GM23338 (cell line): ENCODE measurements around the gene MYADM. TPM values are rescaled to one million over a fixed set of nuclear protein-coding genes. Genes with fewer than 3 reads are reported as not detected.

ENCODE experiments used
- ATAC-seq: fragments of 200-7000 bp; cut with Tn5 transposase; 3 replicates; pipeline ENCODE4 v1.9.1; 2020
- DNase-seq: peaks from one replicate; pipeline ENCODE4 v3.0.0-alpha.2; 2015; ENCODE audit warnings: low spot score
- H2AFZ ChIP-seq: fragments of 200-600 bp; sonication (generic); 2 replicates; pipeline ENCODE4 v1.8.0; 2016; ENCODE audit warnings: antibody characterized with exemption, mild to moderate bottlenecking, moderate library complexity
- H3F3A ChIP-seq: fragments of 200-600 bp; sonication (generic); replicated peaks from 2 replicates; pipeline ENCODE4 v1.8.0; 2017; ENCODE audit warnings: antibody characterized with exemption, mixed run types, low read depth
- H3K27ac ChIP-seq: fragments of 200-600 bp; sonication (generic); 2 replicates; pipeline ENCODE4 v1.6.1; 2016; ENCODE audit warnings: low read depth
- H3K27me3 ChIP-seq: fragments of 200-600 bp; sonication (generic); 2 replicates; pipeline ENCODE4 v1.8.0; 2016; ENCODE audit warnings: mild to moderate bottlenecking, mixed run types, moderate library complexity; ENCODE audit not compliant: insufficient read depth
- H3K36me3 ChIP-seq: fragments of 200-600 bp; sonication (generic); 2 replicates; pipeline ENCODE4 v1.8.0; 2016; ENCODE audit warnings: mild to moderate bottlenecking; ENCODE audit not compliant: insufficient read depth
- H3K4me1 ChIP-seq: fragments of 200-600 bp; sonication (generic); 2 replicates; pipeline ENCODE4 v1.8.0; 2016; ENCODE audit warnings: mild to moderate bottlenecking, moderate library complexity; ENCODE audit not compliant: insufficient read depth
- H3K4me2 ChIP-seq: fragments of 200-600 bp; sonication (generic); 2 replicates; pipeline ENCODE4 v1.7.1; 2017; ENCODE audit warnings: mixed run types
- H3K4me3 ChIP-seq: fragments of 200-600 bp; sonication (generic); 2 replicates; pipeline ENCODE4 v1.6.1; 2016; ENCODE audit warnings: mixed run types
- H3K79me2 ChIP-seq: fragments of 200-600 bp; sonication (generic); replicated peaks from 2 replicates; pipeline ENCODE4 v1.8.0; 2017; ENCODE audit warnings: mild to moderate bottlenecking; ENCODE audit not compliant: insufficient read depth
- H3K9me2 ChIP-seq: fragments of 200-600 bp; sonication (generic); 2 replicates; pipeline ENCODE4 v1.8.0; 2017; ENCODE audit not compliant: insufficient read depth
- H4K20me1 ChIP-seq: fragments of 200-600 bp; sonication (generic); replicated peaks from 2 replicates; pipeline ENCODE4 v1.8.0; 2017; ENCODE audit warnings: mild to moderate bottlenecking; ENCODE audit not compliant: insufficient read depth
- H3K27ac Mint-ChIP-seq: 2 replicates; pipeline ENCODE4 v1.8.0; 2020; ENCODE audit warnings: inconsistent platforms, mild to moderate bottlenecking, moderate library complexity, mixed read lengths
- H3K27me3 Mint-ChIP-seq: 3 replicates; pipeline ENCODE4 v1.8.0; 2022; ENCODE audit warnings: low read depth, mild to moderate bottlenecking, moderate library complexity, mixed read lengths, inconsistent platforms; ENCODE audit not compliant: insufficient read depth, poor library complexity
- H3K36me3 Mint-ChIP-seq: 3 replicates; pipeline ENCODE4 v1.8.0; 2021; ENCODE audit warnings: low read depth, mild to moderate bottlenecking, inconsistent platforms, moderate library complexity, mixed read lengths
- H3K4me1 Mint-ChIP-seq: 3 replicates; pipeline ENCODE4 v1.8.0; 2020; ENCODE audit warnings: mild to moderate bottlenecking, inconsistent platforms, mixed read lengths
- H3K4me3 Mint-ChIP-seq: 3 replicates; pipeline ENCODE4 v1.8.0; 2021; ENCODE audit warnings: moderate library complexity, mild to moderate bottlenecking, inconsistent platforms, mixed read lengths
- H3K9me3 Mint-ChIP-seq: 3 replicates; pipeline ENCODE4 v1.8.0; 2020; ENCODE audit warnings: moderate library complexity, mild to moderate bottlenecking, inconsistent platforms, mixed read lengths
- CREB1 ChIP-seq: fragments of 250-450 bp; sonication (Bioruptor Pico); IDR thresholded peaks from 2 replicates; pipeline ENCODE4 v1.5.0; 2020; ENCODE audit warnings: low read depth, mild to moderate bottlenecking, moderate library complexity
- EZH2 ChIP-seq: fragments of 200-600 bp; sonication (generic); IDR thresholded peaks from one replicate; pipeline ENCODE4 v1.8.0; 2017; ENCODE audit warnings: antibody characterized with exemption, mild to moderate bottlenecking, low read depth; ENCODE audit not compliant: unreplicated experiment
- EZH2phosphoT487 ChIP-seq: fragments of 200-600 bp; sonication (generic); IDR thresholded peaks from one replicate; pipeline ENCODE4 v1.8.1; 2018; ENCODE audit warnings: antibody characterized with exemption; ENCODE audit not compliant: unreplicated experiment
- JUNB ChIP-seq: IDR thresholded peaks from one replicate; pipeline ENCODE4 v1.6.1; 2016; ENCODE audit warnings: antibody characterized with exemption; ENCODE audit not compliant: unreplicated experiment
- NANOG ChIP-seq: IDR thresholded peaks from 2 replicates; pipeline ENCODE4 v1.6.1; 2016; ENCODE audit warnings: antibody characterized with exemption, borderline replicate concordance
- POLR2AphosphoS5 ChIP-seq: IDR thresholded peaks from 2 replicates; pipeline ENCODE4 v1.6.1; 2016; ENCODE audit warnings: antibody characterized with exemption, low read depth
- STAT1 ChIP-seq: IDR thresholded peaks from one replicate; pipeline ENCODE4 v1.6.1; 2016; ENCODE audit warnings: antibody characterized with exemption; ENCODE audit not compliant: unreplicated experiment
- ZNF114 ChIP-seq: fragments of 250-450 bp; sonication (Bioruptor Pico); IDR thresholded peaks from 2 replicates; pipeline ENCODE4 v1.5.0; 2020; ENCODE audit warnings: mild to moderate bottlenecking, moderate library complexity
- ZNF331 ChIP-seq: fragments of 250-450 bp; sonication (Bioruptor Pico); IDR thresholded peaks from 2 replicates; pipeline ENCODE4 v1.5.0; 2020; ENCODE audit warnings: low read depth, mild to moderate bottlenecking, moderate library complexity
- polyA plus RNA-seq: library from polyadenylated mRNA; unstranded; fragments of >200 nt; fragmentation: Nextera tagmentation; extraction: Ambion mirVana; gene quantifications from 2 replicates; pipeline ENCODE4 v1.2.1, GENCODE V29; 2016
- total RNA-seq: library from RNA; depleted of rRNA; stranded (reverse); fragments of >200 nt; shearing (Covaris generic); gene quantifications from 2 replicates; pipeline ENCODE4 v1.2.3, GENCODE V29; 2014
- TF ChIP-seq, protein P1 (sequence below), 2 experiments: fragments of 200-600 bp in 1 of 2; sonication (generic) in 1 of 2; conservative IDR thresholded peaks; 2 replicates each; pipeline versions ENCODE4 v1.5.1 to v1.6.1; 2016 to 2017; ENCODE audit warnings: antibody characterized with exemption in 2 of 2, low read depth in 2 of 2, mild to moderate bottlenecking in 2 of 2, moderate library complexity in 1 of 2
- TF ChIP-seq, protein P2 (sequence below): fragments of 250-450 bp; sonication (Bioruptor Pico); IDR thresholded peaks from 2 replicates; pipeline ENCODE4 v1.5.0; 2020; ENCODE audit warnings: mild to moderate bottlenecking, moderate library complexity
- TF ChIP-seq, protein P3 (sequence below): IDR thresholded peaks from 2 replicates; pipeline ENCODE4 v1.6.1; 2016; ENCODE audit warnings: antibody characterized with exemption
- TF ChIP-seq, protein P4 (sequence below): IDR thresholded peaks from one replicate; pipeline ENCODE4 v1.6.1; 2018; ENCODE audit warnings: antibody characterized with exemption; ENCODE audit not compliant: unreplicated experiment

The MYADM gene
- total and polyA plus RNA-seq, 2 experiments from 2014 or later = 49.9 to 57.1 TPM

DNA sequence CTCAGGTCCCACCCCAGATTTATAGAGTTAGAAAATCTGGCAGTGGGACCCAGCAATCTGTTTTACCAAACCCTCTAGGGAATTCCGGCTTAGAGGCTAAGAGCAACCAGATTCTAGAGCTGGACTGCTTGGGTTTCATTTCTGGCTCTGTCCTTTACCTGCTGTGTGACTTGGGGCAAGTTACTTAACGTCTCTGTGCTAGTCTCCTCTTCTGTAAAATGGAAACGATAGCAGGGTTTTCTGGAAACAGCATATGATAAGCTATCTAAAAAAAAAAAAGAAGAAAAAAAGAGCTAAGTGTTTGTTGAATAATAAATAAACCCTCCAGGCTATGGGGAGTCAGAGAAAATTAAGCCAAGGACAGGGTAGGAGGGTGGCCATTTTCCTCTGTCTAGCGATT lies 29.8 kb downstream of the MYADM start:
- peak overlapping the region; percentile 76; the same call in 1 of the 3 replicates for H3K4me3 Mint-ChIP-seq
- H3K4me3 ChIP-seq = peak overlapping the region; percentile 80

More for the DNA sequence above, 29.8 kb downstream of the MYADM start:
- Mint-ChIP-seq H3K36me3 (peaks cover 22% of the 10 kb centered on the region), H3K27me3 (peaks cover 28% of the 10 kb centered on the region), H3K9me3 (no peaks in the 10 kb centered on the region), H3K27ac (no peak overlapping the region), H3K4me1 (peaks cover 38% of the 10 kb centered on the region)
- TF ChIP-seq, protein P1, sequence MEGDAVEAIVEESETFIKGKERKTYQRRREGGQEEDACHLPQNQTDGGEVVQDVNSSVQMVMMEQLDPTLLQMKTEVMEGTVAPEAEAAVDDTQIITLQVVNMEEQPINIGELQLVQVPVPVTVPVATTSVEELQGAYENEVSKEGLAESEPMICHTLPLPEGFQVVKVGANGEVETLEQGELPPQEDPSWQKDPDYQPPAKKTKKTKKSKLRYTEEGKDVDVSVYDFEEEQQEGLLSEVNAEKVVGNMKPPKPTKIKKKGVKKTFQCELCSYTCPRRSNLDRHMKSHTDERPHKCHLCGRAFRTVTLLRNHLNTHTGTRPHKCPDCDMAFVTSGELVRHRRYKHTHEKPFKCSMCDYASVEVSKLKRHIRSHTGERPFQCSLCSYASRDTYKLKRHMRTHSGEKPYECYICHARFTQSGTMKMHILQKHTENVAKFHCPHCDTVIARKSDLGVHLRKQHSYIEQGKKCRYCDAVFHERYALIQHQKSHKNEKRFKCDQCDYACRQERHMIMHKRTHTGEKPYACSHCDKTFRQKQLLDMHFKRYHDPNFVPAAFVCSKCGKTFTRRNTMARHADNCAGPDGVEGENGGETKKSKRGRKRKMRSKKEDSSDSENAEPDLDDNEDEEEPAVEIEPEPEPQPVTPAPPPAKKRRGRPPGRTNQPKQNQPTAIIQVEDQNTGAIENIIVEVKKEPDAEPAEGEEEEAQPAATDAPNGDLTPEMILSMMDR (conservative IDR thresholded peaks at IDR 0.05; ENCODE audit: low read depth in 2 of 2) = no peak
- no peak for TF ChIP-seq STAT1
- TF ChIP-seq POLR2AphosphoS5 = no peak
- no peak for TF ChIP-seq CREB1 (CRISPR knock-in tag)
- TF ChIP-seq, protein P2, sequence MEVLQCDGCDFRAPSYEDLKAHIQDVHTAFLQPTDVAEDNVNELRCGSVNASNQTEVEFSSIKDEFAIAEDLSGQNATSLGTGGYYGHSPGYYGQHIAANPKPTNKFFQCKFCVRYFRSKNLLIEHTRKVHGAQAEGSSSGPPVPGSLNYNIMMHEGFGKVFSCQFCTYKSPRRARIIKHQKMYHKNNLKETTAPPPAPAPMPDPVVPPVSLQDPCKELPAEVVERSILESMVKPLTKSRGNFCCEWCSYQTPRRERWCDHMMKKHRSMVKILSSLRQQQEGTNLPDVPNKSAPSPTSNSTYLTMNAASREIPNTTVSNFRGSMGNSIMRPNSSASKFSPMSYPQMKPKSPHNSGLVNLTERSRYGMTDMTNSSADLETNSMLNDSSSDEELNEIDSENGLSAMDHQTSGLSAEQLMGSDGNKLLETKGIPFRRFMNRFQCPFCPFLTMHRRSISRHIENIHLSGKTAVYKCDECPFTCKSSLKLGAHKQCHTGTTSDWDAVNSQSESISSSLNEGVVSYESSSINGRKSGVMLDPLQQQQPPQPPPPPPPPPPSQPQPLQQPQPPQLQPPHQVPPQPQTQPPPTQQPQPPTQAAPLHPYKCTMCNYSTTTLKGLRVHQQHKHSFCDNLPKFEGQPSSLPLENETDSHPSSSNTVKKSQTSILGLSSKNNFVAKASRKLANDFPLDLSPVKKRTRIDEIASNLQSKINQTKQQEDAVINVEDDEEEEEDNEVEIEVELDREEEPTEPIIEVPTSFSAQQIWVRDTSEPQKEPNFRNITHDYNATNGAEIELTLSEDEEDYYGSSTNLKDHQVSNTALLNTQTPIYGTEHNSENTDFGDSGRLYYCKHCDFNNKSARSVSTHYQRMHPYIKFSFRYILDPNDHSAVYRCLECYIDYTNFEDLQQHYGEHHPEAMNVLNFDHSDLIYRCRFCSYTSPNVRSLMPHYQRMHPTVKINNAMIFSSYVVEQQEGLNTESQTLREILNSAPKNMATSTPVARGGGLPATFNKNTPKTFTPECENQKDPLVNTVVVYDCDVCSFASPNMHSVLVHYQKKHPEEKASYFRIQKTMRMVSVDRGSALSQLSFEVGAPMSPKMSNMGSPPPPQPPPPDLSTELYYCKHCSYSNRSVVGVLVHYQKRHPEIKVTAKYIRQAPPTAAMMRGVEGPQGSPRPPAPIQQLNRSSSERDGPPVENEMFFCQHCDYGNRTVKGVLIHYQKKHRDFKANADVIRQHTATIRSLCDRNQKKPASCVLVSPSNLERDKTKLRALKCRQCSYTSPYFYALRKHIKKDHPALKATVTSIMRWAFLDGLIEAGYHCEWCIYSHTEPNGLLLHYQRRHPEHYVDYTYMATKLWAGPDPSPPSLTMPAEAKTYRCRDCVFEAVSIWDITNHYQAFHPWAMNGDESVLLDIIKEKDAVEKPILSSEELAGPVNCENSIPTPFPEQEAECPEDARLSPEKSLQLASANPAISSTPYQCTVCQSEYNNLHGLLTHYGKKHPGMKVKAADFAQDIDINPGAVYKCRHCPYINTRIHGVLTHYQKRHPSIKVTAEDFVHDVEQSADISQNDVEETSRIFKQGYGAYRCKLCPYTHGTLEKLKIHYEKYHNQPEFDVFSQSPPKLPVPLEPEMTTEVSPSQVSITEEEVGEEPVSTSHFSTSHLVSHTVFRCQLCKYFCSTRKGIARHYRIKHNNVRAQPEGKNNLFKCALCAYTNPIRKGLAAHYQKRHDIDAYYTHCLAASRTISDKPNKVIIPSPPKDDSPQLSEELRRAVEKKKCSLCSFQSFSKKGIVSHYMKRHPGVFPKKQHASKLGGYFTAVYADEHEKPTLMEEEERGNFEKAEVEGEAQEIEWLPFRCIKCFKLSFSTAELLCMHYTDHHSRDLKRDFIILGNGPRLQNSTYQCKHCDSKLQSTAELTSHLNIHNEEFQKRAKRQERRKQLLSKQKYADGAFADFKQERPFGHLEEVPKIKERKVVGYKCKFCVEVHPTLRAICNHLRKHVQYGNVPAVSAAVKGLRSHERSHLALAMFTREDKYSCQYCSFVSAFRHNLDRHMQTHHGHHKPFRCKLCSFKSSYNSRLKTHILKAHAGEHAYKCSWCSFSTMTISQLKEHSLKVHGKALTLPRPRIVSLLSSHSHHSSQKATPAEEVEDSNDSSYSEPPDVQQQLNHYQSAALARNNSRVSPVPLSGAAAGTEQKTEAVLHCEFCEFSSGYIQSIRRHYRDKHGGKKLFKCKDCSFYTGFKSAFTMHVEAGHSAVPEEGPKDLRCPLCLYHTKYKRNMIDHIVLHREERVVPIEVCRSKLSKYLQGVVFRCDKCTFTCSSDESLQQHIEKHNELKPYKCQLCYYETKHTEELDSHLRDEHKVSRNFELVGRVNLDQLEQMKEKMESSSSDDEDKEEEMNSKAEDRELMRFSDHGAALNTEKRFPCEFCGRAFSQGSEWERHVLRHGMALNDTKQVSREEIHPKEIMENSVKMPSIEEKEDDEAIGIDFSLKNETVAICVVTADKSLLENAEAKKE = no peak
- TF ChIP-seq EZH2phosphoT487 = no peak
- TF ChIP-seq NANOG = no peak
- no peak for TF ChIP-seq JUNB
- TF ChIP-seq ZNF331 (CRISPR knock-in tag) = no peak
- TF ChIP-seq ZNF114 (CRISPR knock-in tag) = no peak
- TF ChIP-seq, protein P3, sequence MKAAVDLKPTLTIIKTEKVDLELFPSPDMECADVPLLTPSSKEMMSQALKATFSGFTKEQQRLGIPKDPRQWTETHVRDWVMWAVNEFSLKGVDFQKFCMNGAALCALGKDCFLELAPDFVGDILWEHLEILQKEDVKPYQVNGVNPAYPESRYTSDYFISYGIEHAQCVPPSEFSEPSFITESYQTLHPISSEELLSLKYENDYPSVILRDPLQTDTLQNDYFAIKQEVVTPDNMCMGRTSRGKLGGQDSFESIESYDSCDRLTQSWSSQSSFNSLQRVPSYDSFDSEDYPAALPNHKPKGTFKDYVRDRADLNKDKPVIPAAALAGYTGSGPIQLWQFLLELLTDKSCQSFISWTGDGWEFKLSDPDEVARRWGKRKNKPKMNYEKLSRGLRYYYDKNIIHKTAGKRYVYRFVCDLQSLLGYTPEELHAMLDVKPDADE = no peak
- no peak for TF ChIP-seq EZH2
- TF ChIP-seq, protein P4, sequence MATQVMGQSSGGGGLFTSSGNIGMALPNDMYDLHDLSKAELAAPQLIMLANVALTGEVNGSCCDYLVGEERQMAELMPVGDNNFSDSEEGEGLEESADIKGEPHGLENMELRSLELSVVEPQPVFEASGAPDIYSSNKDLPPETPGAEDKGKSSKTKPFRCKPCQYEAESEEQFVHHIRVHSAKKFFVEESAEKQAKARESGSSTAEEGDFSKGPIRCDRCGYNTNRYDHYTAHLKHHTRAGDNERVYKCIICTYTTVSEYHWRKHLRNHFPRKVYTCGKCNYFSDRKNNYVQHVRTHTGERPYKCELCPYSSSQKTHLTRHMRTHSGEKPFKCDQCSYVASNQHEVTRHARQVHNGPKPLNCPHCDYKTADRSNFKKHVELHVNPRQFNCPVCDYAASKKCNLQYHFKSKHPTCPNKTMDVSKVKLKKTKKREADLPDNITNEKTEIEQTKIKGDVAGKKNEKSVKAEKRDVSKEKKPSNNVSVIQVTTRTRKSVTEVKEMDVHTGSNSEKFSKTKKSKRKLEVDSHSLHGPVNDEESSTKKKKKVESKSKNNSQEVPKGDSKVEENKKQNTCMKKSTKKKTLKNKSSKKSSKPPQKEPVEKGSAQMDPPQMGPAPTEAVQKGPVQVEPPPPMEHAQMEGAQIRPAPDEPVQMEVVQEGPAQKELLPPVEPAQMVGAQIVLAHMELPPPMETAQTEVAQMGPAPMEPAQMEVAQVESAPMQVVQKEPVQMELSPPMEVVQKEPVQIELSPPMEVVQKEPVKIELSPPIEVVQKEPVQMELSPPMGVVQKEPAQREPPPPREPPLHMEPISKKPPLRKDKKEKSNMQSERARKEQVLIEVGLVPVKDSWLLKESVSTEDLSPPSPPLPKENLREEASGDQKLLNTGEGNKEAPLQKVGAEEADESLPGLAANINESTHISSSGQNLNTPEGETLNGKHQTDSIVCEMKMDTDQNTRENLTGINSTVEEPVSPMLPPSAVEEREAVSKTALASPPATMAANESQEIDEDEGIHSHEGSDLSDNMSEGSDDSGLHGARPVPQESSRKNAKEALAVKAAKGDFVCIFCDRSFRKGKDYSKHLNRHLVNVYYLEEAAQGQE = no peak
- H3F3A ChIP-seq = peaks cover 28% of the 10 kb centered on the region; the same call in 1 of the 2 replicates
- peak overlapping the region; percentile 99 for H3K4me2 ChIP-seq
- ATAC-seq (no peak), DNase-seq (no peak)
- H3K27ac ChIP-seq = no peak overlapping the region; the same call in 1 of the 2 replicates
- H3K4me1 ChIP-seq = peaks cover 22% of the 10 kb centered on the region
- H4K20me1 ChIP-seq = no peaks in the 10 kb centered on the region; the same call in 1 of the 2 replicates
- H3K27me3 ChIP-seq = no peaks in the 10 kb centered on the region
- H3K79me2 ChIP-seq = no peaks in the 10 kb centered on the region
- H3K36me3 ChIP-seq = peaks cover 9% of the 10 kb centered on the region; the same call in 1 of the 2 replicates
- H2AFZ ChIP-seq = no peak overlapping the region
- no peaks in the 10 kb centered on the region for H3K9me2 ChIP-seq
